IMR-90 (cell line): ENCODE data around the gene HBEGF. TPM values are rescaled to one million over a fixed set of nuclear protein-coding genes. Genes with fewer than 3 reads are reported as not detected.

Source experiments
- ATAC-seq: fragments of 200-7000 bp; cut with Tn5 transposase; 2 replicates; pipeline ENCODE4 v1.9.1; 2020; ENCODE audit warnings: low read depth, mild to moderate bottlenecking, moderate library complexity
- BruUV-seq: library from RNA; stranded (reverse); fragments of 400-500 nt; replicated peaks from 2 replicates; lab custom pipeline; 2021; lab: Mats Ljungman, UMichigan
- CTCF ChIA-PET: fragments of 300-600 bp; formaldehyde crosslinking; extraction: SDS; loops from one replicate; lab custom pipeline; 2021; ENCODE audit warnings: antibody characterized with exemption; lab: Yijun Ruan, JAX
- POLR2A ChIA-PET: fragments of 300-600 bp; sonication (Branson Sonifier 250); formaldehyde crosslinking; loops from one replicate; lab custom pipeline; 2022; ENCODE audit warnings: antibody characterized with exemption; ENCODE audit not compliant: unreplicated experiment; lab: Charles Lee
- DNase-seq: peaks from one replicate; pipeline ENCODE4 v3.0.0; 2013
- H2AFZ ChIP-seq: replicated peaks from 2 replicates; pipeline ENCODE3; 2013; ENCODE audit warnings: low read length, mild to moderate bottlenecking; ENCODE audit not compliant: poor library complexity
- H2AK5ac ChIP-seq: 2 replicates; pipeline ENCODE4 v1.6.1; 2013; ENCODE audit warnings: low read depth, low read length, inconsistent platforms
- H2AK9ac ChIP-seq: replicated peaks from 2 replicates; pipeline ENCODE3; 2013; ENCODE audit warnings: mild to moderate bottlenecking, low read depth, low read length, moderate library complexity; ENCODE audit not compliant: poor library complexity
- H2BK120ac ChIP-seq: 2 replicates; pipeline ENCODE4 v1.6.1; 2013; ENCODE audit warnings: low read depth, low read length, inconsistent platforms
- H2BK15ac ChIP-seq: 3 replicates; pipeline ENCODE4 v1.6.1; 2013; ENCODE audit warnings: low read depth, low read length, inconsistent platforms
- H2BK20ac ChIP-seq: 2 replicates; pipeline ENCODE4 v1.6.1; 2013; ENCODE audit warnings: low read depth, mild to moderate bottlenecking, inconsistent platforms, low read length, moderate library complexity
- H2BK5ac ChIP-seq: 2 replicates; pipeline ENCODE4 v1.6.1; 2013; ENCODE audit warnings: mild to moderate bottlenecking, low read depth, low read length, inconsistent platforms; ENCODE audit not compliant: poor library complexity, severe bottlenecking
- H3K14ac ChIP-seq: replicated peaks from 2 replicates; pipeline ENCODE4 v1.6.1; 2013; ENCODE audit warnings: low read depth, low read length, inconsistent platforms
- H3K18ac ChIP-seq: 2 replicates; pipeline ENCODE4 v1.6.1; 2013; ENCODE audit warnings: low read depth, low read length, control low read depth
- H3K23ac ChIP-seq: 2 replicates; pipeline ENCODE4 v1.6.1; 2013; ENCODE audit warnings: low read depth, low read length, inconsistent platforms
- H3K27ac ChIP-seq: 2 replicates; pipeline ENCODE4 v1.5.1; 2013; ENCODE audit warnings: mild to moderate bottlenecking, control low read depth, low read length; ENCODE audit not compliant: insufficient read depth
- H3K27me3 ChIP-seq: 2 replicates; pipeline ENCODE4 v1.6.1; 2013; ENCODE audit warnings: low read length; ENCODE audit not compliant: control insufficient read depth, insufficient read depth
- H3K36me3 ChIP-seq: 2 replicates; pipeline ENCODE4 v1.6.1; 2013; ENCODE audit warnings: low read length, mixed read lengths; ENCODE audit not compliant: control insufficient read depth, insufficient read depth
- H3K4ac ChIP-seq: 2 replicates; pipeline ENCODE4 v1.6.1; 2013; ENCODE audit warnings: low read depth, low read length, inconsistent platforms
- H3K4me1 ChIP-seq: 2 replicates; pipeline ENCODE4 v1.6.1; 2013; ENCODE audit warnings: low read length, mixed read lengths; ENCODE audit not compliant: control insufficient read depth, insufficient read depth
- H3K4me2 ChIP-seq: 2 replicates; pipeline ENCODE4 v1.6.1; 2013; ENCODE audit warnings: low read depth, mild to moderate bottlenecking, control low read depth, low read length, moderate library complexity
- H3K4me3 ChIP-seq: 2 replicates; pipeline ENCODE4 v1.5.1; 2013; ENCODE audit warnings: low read depth, mild to moderate bottlenecking, control low read depth, low read length, moderate library complexity; ENCODE audit not compliant: insufficient read depth
- H3K56ac ChIP-seq: 2 replicates; pipeline ENCODE4 v1.6.1; 2013; ENCODE audit warnings: low read length, inconsistent platforms; ENCODE audit not compliant: insufficient read depth; ENCODE audit errors: extremely low read depth
- H3K79me1 ChIP-seq, 2 experiments: 2 replicates each; pipeline ENCODE4 v1.6.1; 2013; ENCODE audit warnings: low read length in 2 of 2, inconsistent platforms in 1 of 2, low read depth in 1 of 2
- H3K9ac ChIP-seq: 2 replicates; pipeline ENCODE4 v1.6.1; 2013; ENCODE audit warnings: low read depth, low read length, control low read depth
- H3K9me1 ChIP-seq: 2 replicates; pipeline ENCODE4 v1.6.1; 2013; ENCODE audit warnings: low read length, inconsistent platforms; ENCODE audit not compliant: insufficient read depth
- H3K9me3 ChIP-seq: 2 replicates; pipeline ENCODE4 v1.6.1; 2013; ENCODE audit warnings: low read length; ENCODE audit not compliant: control insufficient read depth, insufficient read depth
- H4K20me1 ChIP-seq: 2 replicates; pipeline ENCODE4 v1.6.1; 2013; ENCODE audit warnings: low read length, inconsistent platforms; ENCODE audit not compliant: insufficient read depth
- H4K5ac ChIP-seq: 2 replicates; pipeline ENCODE4 v1.6.1; 2013; ENCODE audit warnings: mild to moderate bottlenecking, low read depth, low read length, control low read depth
- H4K8ac ChIP-seq, 2 experiments: 2 replicates each; pipeline ENCODE4 v1.6.1; 2013; ENCODE audit warnings: low read depth in 2 of 2, low read length in 2 of 2, control low read depth in 1 of 2, inconsistent platforms in 1 of 2
- H4K91ac ChIP-seq: 2 replicates; pipeline ENCODE4 v1.6.1; 2013; ENCODE audit warnings: low read depth, low read length, inconsistent platforms; ENCODE audit not compliant: insufficient read depth
- CEBPB ChIP-seq: IDR thresholded peaks from 2 replicates; pipeline ENCODE4 v1.6.1; 2012; ENCODE audit warnings: low read depth, low read length, improper control_type of control experiment
- ELK1 ChIP-seq: fragments of 150-350 bp; IDR thresholded peaks from 2 replicates; pipeline ENCODE4 v1.6.1; 2016; ENCODE audit warnings: low read depth, mild to moderate bottlenecking, low read length, moderate library complexity, borderline replicate concordance
- MAFK ChIP-seq: IDR thresholded peaks from 2 replicates; pipeline ENCODE4 v1.6.1; 2012; ENCODE audit warnings: low read depth, low read length, improper control_type of control experiment
- MAZ ChIP-seq: IDR thresholded peaks from 2 replicates; pipeline ENCODE4 v1.6.1; 2012; ENCODE audit warnings: low read depth, mild to moderate bottlenecking, low read length, improper control_type of control experiment, moderate library complexity, borderline replicate concordance
- WGBS, 2 experiments: methylation state at CpG; one replicate each; pipeline versions ENCODE4 v1.1.5 to v1.1.7; 2013; ENCODE audit warnings: missing lambda C conversion rate in 2 of 2; ENCODE audit not compliant: insufficient read length in 1 of 2; ENCODE audit errors: extremely low coverage in 2 of 2; 5-methylcytosine and 5-hydroxymethylcytosine counted together
- dilution Hi-C: fragments of 300-500 bp; cut with HindIII; formaldehyde crosslinking; loops from one replicate; pipeline ENCODE4 v1.14.3; 2018; ENCODE audit warnings: low sequenced_read_pairs; ENCODE audit not compliant: unreplicated experiment
- in situ Hi-C: fragments of 300-500 bp; cut with MboI; formaldehyde crosslinking; loops from 3 replicates; pipeline ENCODE4 v1.14.3; 2019; ENCODE audit warnings: low sequenced_read_pairs, inconsistent platforms, mixed read lengths
- intact Hi-C: fragments of 100-400 bp; cut with micrococcal nuclease; formaldehyde crosslinking; loops from 2 replicates; pipeline ENCODE4 v1.10.0; 2022
- polyA plus RNA-seq, 3 experiments: library from polyadenylated mRNA; depleted of rRNA; stranded (reverse); fragments of >200 nt; gene quantifications; 2 replicates each; pipeline ENCODE4 v1.2.3, GENCODE V29; 2012; ENCODE audit warnings: low replicate concordance in 1 of 3
- total RNA-seq: library from RNA; depleted of rRNA; stranded (reverse); fragments of >200 nt; gene quantifications from 2 replicates; pipeline ENCODE4 v1.2.3, GENCODE V29; 2012

HBEGF gene
- total and polyA plus RNA-seq, 2 of the 4 experiments (the other 2 are of a cell fraction): 18.8 to 36.1 TPM

- no peak for TF ChIP-seq CEBPB
- no peak for TF ChIP-seq ELK1
- no peak for TF ChIP-seq MAFK
These were observed 20.3 kb upstream of the HBEGF start (continued) for GRCh38 chr5:140366589-140367255.

- Histone ChIP-seq H3K9ac (no peak overlapping the region), H4K5ac (no peak overlapping the region), H3K56ac (no peak overlapping the region), H3K4ac (no peak overlapping the region), H3K27ac (no peak overlapping the region), H2BK120ac (no peak overlapping the region), H2BK20ac (no peak overlapping the region), H3K4me1 (no peaks in the 10 kb centered on the region), H2AK9ac (no peak overlapping the region), H3K18ac (no peak overlapping the region), H4K8ac (no peak overlapping the region), H3K9me1 (no peaks in the 10 kb centered on the region), H2BK15ac (no peak overlapping the region), H3K9me3 (no peaks in the 10 kb centered on the region), H4K91ac (no peak overlapping the region), H2BK5ac (no peak overlapping the region), H4K20me1 (no peaks in the 10 kb centered on the region), H3K4me2 (no peak overlapping the region), H3K23ac (no peak overlapping the region), H2AFZ (no peak overlapping the region), H2AK5ac (no peak overlapping the region), H3K79me1 (no peaks in the 10 kb centered on the region), H3K4me3 (no peak overlapping the region), H3K27me3 (peaks cover 18% of the 10 kb centered on the region; the same call in 1 of the 2 replicates), H3K14ac (no peak overlapping the region), H3K36me3 (no peaks in the 10 kb centered on the region)
- in situ Hi-C loops (loop anchor here (25.0 kb wide), 1 partner anchor 579 kb away; the partner anchor contains the start of gene PSD2), dilution Hi-C loops (no loop called here), intact Hi-C loops (no loop called here)
- DNase-seq: no peak
- CTCF ChIA-PET: interaction anchor here (1.0 kb wide), 1 partner anchor 600 kb away, joined by 3 read pairs; no protein-coding TSS in a partner anchor
- no peak for ATAC-seq
- POLR2A ChIA-PET: no interaction called here
- 100% methylated on average over 1 of the region's 4 CpGs; no CpG with 5 or more reads in 1 of the 2 experiments for WGBS, 2 experiments
- BruUV-seq: no TSS peak
- no peak for TF ChIP-seq MAZ
These were observed 19.5 kb upstream of the HBEGF start for GRCh38 chr5:140365941-140366340.
